ENCODE data around the gene CES4A. TPM values are rescaled to one million over a fixed set of nuclear protein-coding genes. Genes with fewer than 3 reads are reported as not detected.

CES4A gene
- total and polyA plus RNA-seq, 2 of the 13 experiments (the other 11 are each of a cell fraction or from before 2014, with no cell fraction given) = 0.09 to 0.17 TPM

- no peak for TF ChIP-seq CERS6 (CRISPR knock-in tag; IDR thresholded peaks at IDR 0.05)
- TF ChIP-seq ZKSCAN1 (IDR thresholded peaks at IDR 0.05; ENCODE audit: low read length) = no peak
- no peak; the same call in 1 of the 2 replicates for TF ChIP-seq SALL1 (CRISPR knock-in tag; IDR thresholded peaks at IDR 0.05)
- no peak for TF ChIP-seq JDP2 (CRISPR knock-in tag; IDR thresholded peaks at IDR 0.05; ENCODE audit: borderline replicate concordance)
- no peak for TF ChIP-seq ADNP (CRISPR knock-in tag; IDR thresholded peaks at IDR 0.05)
- TF ChIP-seq MAFG (CRISPR knock-in tag; IDR thresholded peaks at IDR 0.05) = no peak
- TF ChIP-seq, protein P1, sequence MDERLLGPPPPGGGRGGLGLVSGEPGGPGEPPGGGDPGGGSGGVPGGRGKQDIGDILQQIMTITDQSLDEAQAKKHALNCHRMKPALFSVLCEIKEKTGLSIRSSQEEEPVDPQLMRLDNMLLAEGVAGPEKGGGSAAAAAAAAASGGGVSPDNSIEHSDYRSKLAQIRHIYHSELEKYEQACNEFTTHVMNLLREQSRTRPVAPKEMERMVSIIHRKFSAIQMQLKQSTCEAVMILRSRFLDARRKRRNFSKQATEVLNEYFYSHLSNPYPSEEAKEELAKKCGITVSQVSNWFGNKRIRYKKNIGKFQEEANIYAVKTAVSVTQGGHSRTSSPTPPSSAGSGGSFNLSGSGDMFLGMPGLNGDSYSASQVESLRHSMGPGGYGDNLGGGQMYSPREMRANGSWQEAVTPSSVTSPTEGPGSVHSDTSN (CRISPR knock-in tag; IDR thresholded peaks at IDR 0.05) = no peak
- TF ChIP-seq MEIS2 (CRISPR knock-in tag; IDR thresholded peaks at IDR 0.05) = no peak
- TF ChIP-seq ZNF124 (CRISPR knock-in tag; IDR thresholded peaks at IDR 0.05) = no peak; the same call in 1 of the 2 replicates
- TF ChIP-seq ZNF260 (CRISPR knock-in tag; IDR thresholded peaks at IDR 0.05; ENCODE audit: borderline replicate concordance, low read depth) = no peak
- no peak for TF ChIP-seq ARID2 (CRISPR knock-in tag; IDR thresholded peaks at IDR 0.05; ENCODE audit: borderline replicate concordance)
- no peak for TF ChIP-seq TBP (CRISPR knock-in tag; IDR thresholded peaks at IDR 0.05)
- TF ChIP-seq FOXC1 (CRISPR knock-in tag; IDR thresholded peaks at IDR 0.05; ENCODE audit: borderline replicate concordance) = no peak
- no peak for TF ChIP-seq HNRNPUL1 (IDR thresholded peaks at IDR 0.05; ENCODE audit: low read depth, low read length)
- TF ChIP-seq CEBPB (IDR thresholded peaks at IDR 0.05; ENCODE audit: borderline replicate concordance, low read depth, low read length) = no peak
- TF ChIP-seq, protein P2, sequence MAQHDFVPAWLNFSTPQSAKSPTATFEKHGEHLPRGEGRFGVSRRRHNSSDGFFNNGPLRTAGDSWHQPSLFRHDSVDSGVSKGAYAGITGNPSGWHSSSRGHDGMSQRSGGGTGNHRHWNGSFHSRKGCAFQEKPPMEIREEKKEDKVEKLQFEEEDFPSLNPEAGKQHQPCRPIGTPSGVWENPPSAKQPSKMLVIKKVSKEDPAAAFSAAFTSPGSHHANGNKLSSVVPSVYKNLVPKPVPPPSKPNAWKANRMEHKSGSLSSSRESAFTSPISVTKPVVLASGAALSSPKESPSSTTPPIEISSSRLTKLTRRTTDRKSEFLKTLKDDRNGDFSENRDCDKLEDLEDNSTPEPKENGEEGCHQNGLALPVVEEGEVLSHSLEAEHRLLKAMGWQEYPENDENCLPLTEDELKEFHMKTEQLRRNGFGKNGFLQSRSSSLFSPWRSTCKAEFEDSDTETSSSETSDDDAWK (CRISPR knock-in tag; IDR thresholded peaks at IDR 0.05) = no peak
- TF ChIP-seq JUN (CRISPR knock-in tag; IDR thresholded peaks at IDR 0.05) = no peak
- TF ChIP-seq SKI (IDR thresholded peaks at IDR 0.05; ENCODE audit: partially characterized antibody) = no peak
- no peak for TF ChIP-seq ZNF367 (CRISPR knock-in tag; IDR thresholded peaks at IDR 0.05; ENCODE audit: borderline replicate concordance)
- TF ChIP-seq CEBPG (CRISPR knock-in tag; IDR thresholded peaks at IDR 0.05) = no peak
- no peak for TF ChIP-seq ZNF75D (CRISPR knock-in tag; IDR thresholded peaks at IDR 0.05; ENCODE audit: borderline replicate concordance)
- TF ChIP-seq POGK (CRISPR knock-in tag; conservative IDR thresholded peaks at IDR 0.05) = no peak
- no peak for TF ChIP-seq ZNF160 (CRISPR knock-in tag; IDR thresholded peaks at IDR 0.05)
- TF ChIP-seq ZNF761 (CRISPR knock-in tag; conservative IDR thresholded peaks at IDR 0.05) = no peak
- no peak for TF ChIP-seq SIX1 (CRISPR knock-in tag; IDR thresholded peaks at IDR 0.05; ENCODE audit: borderline replicate concordance)
- peak; percentile 33; the same call in 1 of the 2 replicates for TF ChIP-seq HMG20A (CRISPR knock-in tag; IDR thresholded peaks at IDR 0.05; ENCODE audit: borderline replicate concordance)
- TF ChIP-seq CENPBD1 (CRISPR knock-in tag; IDR thresholded peaks at IDR 0.05; ENCODE audit: borderline replicate concordance, low read depth) = no peak
- no peak for TF ChIP-seq ZNF547 (CRISPR knock-in tag; IDR thresholded peaks at IDR 0.05)
These were observed 34.2 kb upstream of the CES4A start (continued) for GRCh38 chr16:66954097-66954659.
